ENCODE measurements around the gene POLDIP3. TPM values are rescaled to one million over a fixed set of nuclear protein-coding genes. Genes with fewer than 3 reads are reported as not detected.

Gene POLDIP3
- total RNA-seq, 1 donor from 2014 or later, result 48.0 TPM

DNA sequence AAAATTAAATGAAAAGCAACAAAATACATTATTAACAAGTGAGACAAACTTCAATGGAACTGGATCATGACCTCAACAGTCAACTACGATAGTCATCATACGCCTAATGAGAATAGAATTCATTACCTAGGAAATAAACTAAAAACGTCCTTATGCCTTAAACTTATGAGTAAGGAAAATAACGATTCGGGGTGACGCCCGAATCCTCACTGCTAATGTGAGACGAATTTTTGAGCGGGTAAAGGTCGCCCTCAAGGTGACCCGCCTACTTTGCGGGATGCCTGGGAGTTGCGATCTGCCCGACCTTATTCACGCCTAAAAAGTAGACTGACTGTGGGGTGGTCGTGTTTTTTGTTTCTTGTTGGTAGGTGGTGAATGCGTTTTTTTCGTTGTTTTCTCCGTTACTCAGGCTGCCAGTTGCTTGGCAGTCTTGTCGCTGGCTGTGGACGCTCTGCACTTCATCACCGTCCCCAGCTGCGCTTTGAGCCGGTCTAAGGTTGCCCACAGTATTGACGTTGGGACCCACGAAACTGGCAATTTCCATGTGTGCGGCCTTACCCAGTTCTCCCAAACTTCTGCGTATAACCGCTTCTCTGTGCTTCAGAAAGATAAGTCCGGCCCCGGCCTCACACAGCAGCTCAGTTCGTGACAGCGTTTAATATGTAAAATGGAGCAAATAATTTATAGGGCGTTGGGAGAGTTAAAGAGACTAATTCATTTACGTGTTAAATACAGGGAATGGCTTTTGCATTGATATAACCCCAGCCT lies 593 bp upstream of the POLDIP3 start:
- Mint-ChIP-seq H3K27ac (ENCODE audit: unreplicated experiment) (peak overlapping the region; percentile 99), H3K27me3 (ENCODE audit: low read depth) (no peaks in the 10 kb centered on the region), H3K4me3 (ENCODE audit: unreplicated experiment) (peak overlapping the region; percentile 94), H3K9me3 (ENCODE audit: low read depth) (no peaks in the 10 kb centered on the region), H3K36me3 (ENCODE audit: low read depth) (peaks cover 2% of the 10 kb centered on the region), H3K4me1 (ENCODE audit: low read depth) (peaks cover 66% of the 10 kb centered on the region)
- TF ChIP-seq, protein P1, sequence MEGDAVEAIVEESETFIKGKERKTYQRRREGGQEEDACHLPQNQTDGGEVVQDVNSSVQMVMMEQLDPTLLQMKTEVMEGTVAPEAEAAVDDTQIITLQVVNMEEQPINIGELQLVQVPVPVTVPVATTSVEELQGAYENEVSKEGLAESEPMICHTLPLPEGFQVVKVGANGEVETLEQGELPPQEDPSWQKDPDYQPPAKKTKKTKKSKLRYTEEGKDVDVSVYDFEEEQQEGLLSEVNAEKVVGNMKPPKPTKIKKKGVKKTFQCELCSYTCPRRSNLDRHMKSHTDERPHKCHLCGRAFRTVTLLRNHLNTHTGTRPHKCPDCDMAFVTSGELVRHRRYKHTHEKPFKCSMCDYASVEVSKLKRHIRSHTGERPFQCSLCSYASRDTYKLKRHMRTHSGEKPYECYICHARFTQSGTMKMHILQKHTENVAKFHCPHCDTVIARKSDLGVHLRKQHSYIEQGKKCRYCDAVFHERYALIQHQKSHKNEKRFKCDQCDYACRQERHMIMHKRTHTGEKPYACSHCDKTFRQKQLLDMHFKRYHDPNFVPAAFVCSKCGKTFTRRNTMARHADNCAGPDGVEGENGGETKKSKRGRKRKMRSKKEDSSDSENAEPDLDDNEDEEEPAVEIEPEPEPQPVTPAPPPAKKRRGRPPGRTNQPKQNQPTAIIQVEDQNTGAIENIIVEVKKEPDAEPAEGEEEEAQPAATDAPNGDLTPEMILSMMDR (IDR thresholded peaks at IDR 0.05), result no peak
- DNase-seq (ENCODE audit: low spot score), result no peak

DNA sequence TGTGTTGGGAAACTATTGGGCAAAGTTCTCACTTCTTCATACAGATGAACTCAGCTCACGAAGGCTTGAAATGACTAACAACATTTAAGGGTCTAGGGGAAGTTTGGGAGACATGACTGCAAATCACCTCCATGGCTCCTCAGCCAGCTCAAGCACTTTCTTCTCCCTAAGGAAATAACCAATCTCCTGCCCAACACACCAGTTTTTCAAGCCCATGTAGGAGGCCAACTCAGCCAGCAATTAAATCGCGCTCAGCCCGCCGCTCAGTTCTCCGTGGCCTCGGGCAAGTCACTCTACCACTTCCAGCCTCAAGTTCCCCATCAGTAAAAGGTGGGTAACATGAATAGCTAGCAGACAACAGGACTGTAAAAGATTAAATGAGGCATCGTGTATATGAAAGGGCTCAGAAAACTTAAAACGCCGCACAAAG lies 796 bp downstream of the POLDIP3 start:
- Mint-ChIP-seq H3K27me3 (ENCODE audit: low read depth) (no peaks in the 10 kb centered on the region), H3K4me1 (ENCODE audit: low read depth) (peaks cover 77% of the 10 kb centered on the region), H3K9me3 (ENCODE audit: low read depth) (no peaks in the 10 kb centered on the region), H3K4me3 (ENCODE audit: unreplicated experiment) (peak overlapping the region; percentile 94), H3K36me3 (ENCODE audit: low read depth) (peaks cover 2% of the 10 kb centered on the region), H3K27ac (ENCODE audit: unreplicated experiment) (peak overlapping the region; percentile 98)
- TF ChIP-seq, protein P1 (IDR thresholded peaks at IDR 0.05), result no peak
- no peak for DNase-seq (ENCODE audit: low spot score)

DNA sequence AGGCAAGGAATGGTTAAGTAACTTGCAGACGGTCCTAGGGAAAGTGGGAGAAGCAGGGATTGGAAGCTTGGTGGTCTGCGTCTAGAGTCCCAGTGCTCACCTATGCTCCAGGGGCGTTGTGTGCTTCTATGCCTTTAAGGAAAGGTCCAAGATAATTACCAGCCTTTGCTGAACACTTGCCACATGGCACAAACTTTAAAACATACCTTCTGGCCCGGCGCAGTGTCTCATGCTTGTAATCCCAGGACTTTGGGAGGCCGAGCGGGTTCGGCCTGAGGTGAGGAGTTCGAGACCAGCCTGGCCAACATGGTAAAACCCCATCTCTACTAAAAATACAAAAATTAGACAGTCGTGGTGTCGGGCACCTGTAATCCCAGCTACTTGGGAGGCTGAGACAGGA lies 2.3 kb downstream of the POLDIP3 start:
- Mint-ChIP-seq H3K36me3 (ENCODE audit: low read depth) (no peaks in the 10 kb centered on the region), H3K27ac (ENCODE audit: unreplicated experiment) (no peak overlapping the region), H3K4me3 (ENCODE audit: unreplicated experiment) (no peak overlapping the region), H3K9me3 (ENCODE audit: low read depth) (no peaks in the 10 kb centered on the region), H3K27me3 (ENCODE audit: low read depth) (no peaks in the 10 kb centered on the region), H3K4me1 (ENCODE audit: low read depth) (peaks cover 78% of the 10 kb centered on the region)
- no peak for DNase-seq (ENCODE audit: low spot score)
- TF ChIP-seq, protein P1 (IDR thresholded peaks at IDR 0.05), result no peak

DNA sequence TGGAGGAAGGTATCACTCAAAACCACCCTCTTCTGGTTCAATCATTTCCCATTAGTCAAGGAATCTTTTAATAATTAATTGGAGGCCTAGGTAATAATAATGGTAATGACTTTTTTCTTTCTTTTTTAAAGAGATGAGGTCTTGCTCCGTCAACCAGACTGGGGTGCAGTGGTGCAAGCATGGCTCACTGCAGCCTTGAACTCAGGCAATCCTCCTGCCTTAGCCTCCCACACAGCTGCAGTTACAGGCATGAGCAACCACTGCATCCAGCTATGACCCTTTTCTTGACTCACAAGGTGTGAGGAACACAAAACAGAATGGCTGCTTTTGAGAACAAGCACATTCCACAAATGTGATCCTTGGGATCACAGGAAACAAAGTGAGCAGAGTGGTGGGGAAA lies 3.6 kb downstream of the POLDIP3 start:
- DNase-seq (ENCODE audit: low spot score), result no peak
- Mint-ChIP-seq H3K4me3 (ENCODE audit: unreplicated experiment) (no peak overlapping the region), H3K36me3 (ENCODE audit: low read depth) (no peaks in the 10 kb centered on the region), H3K27ac (ENCODE audit: unreplicated experiment) (no peak overlapping the region), H3K9me3 (ENCODE audit: low read depth) (no peaks in the 10 kb centered on the region), H3K4me1 (ENCODE audit: low read depth) (peaks cover 70% of the 10 kb centered on the region), H3K27me3 (ENCODE audit: low read depth) (no peaks in the 10 kb centered on the region)
- TF ChIP-seq, protein P1 (IDR thresholded peaks at IDR 0.05), result no peak

DNA sequence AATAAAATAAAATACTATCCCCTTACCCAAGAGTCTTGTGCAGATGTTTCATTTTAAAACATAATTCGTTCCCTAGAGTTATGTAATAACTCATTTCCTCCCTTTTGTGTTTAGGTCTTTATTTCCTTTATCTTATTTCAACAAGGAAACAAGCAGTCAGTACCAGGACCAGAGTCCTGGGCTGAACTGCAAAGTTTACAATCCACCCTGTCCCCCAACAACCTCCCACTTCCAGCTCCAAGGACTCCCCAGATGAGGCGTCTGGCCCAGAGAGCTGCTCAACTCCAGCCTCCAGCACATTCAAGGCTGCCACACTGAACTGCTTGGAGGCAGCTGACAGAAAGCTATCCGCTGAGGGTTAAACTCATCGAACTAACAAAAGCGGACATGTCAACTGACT lies 4.5 kb downstream of the POLDIP3 start:
- H3K27me3 Mint-ChIP-seq (ENCODE audit: low read depth), result no peaks in the 10 kb centered on the region
- H3K36me3 Mint-ChIP-seq (ENCODE audit: low read depth), result peaks cover 1% of the 10 kb centered on the region
- no peaks in the 10 kb centered on the region for H3K9me3 Mint-ChIP-seq (ENCODE audit: low read depth)
- peak overlapping the region; percentile 14 for H3K27ac Mint-ChIP-seq (ENCODE audit: unreplicated experiment)
- peaks cover 65% of the 10 kb centered on the region for H3K4me1 Mint-ChIP-seq (ENCODE audit: low read depth)
- H3K4me3 Mint-ChIP-seq (ENCODE audit: unreplicated experiment), result no peak overlapping the region
- no peak for DNase-seq (ENCODE audit: low spot score)
- TF ChIP-seq, protein P1 (IDR thresholded peaks at IDR 0.05), result no peak

Measured in chondrocyte (in vitro differentiated cells).